Activated naive CD4-positive, alpha-beta T cell treated with anti-CD3 and anti-CD28 coated beads for 36 hours (primary cell): Measurements from ENCODE around the gene PAOX. TPM values are rescaled to one million over a fixed set of nuclear protein-coding genes. Genes with fewer than 3 reads are reported as not detected.
"Not testable (repeated sequence)": the region's sequence is repeated elsewhere in the genome, so short reads cannot be mapped to it uniquely, and the experiment has no call there.

Source experiments
- CTCF ChIA-PET: fragments of 350-600 bp; sonication (Branson Sonifier 250); formaldehyde crosslinking; loops from one replicate; lab custom pipeline; 2021; ENCODE audit warnings: antibody characterized with exemption; lab: Charles Lee
- DNase-seq: peaks from one replicate; pipeline ENCODE4 v3.0.0-alpha.2; 2020
- H3K27ac Mint-ChIP-seq: one replicate; pipeline ENCODE4 v1.8.0; 2021; ENCODE audit warnings: mild to moderate bottlenecking, mixed read lengths
- H3K27me3 Mint-ChIP-seq: one replicate; pipeline ENCODE4 v1.8.0; 2021; ENCODE audit warnings: low read depth, mixed read lengths
- H3K36me3 Mint-ChIP-seq: one replicate; pipeline ENCODE4 v1.8.0; 2021; ENCODE audit warnings: low read depth, mixed read lengths
- H3K4me1 Mint-ChIP-seq: one replicate; pipeline ENCODE4 v1.8.0; 2021; ENCODE audit warnings: low read depth, mixed read lengths
- H3K4me3 Mint-ChIP-seq: one replicate; pipeline ENCODE4 v1.8.0; 2021; ENCODE audit warnings: mild to moderate bottlenecking, moderate library complexity, mixed read lengths
- H3K9me3 Mint-ChIP-seq: one replicate; pipeline ENCODE4 v1.8.0; 2021; ENCODE audit warnings: mixed read lengths
- intact Hi-C: fragments of 100-400 bp; cut with micrococcal nuclease; formaldehyde crosslinking; loops from one replicate; pipeline ENCODE4 v1.15.1; 2023
- total RNA-seq, 2 experiments: library from RNA; stranded (reverse); gene quantifications; one replicate each; pipeline ENCODE4 v1.2.3, GENCODE V29; 2021

The PAOX gene
- total RNA-seq, 2 experiments from 2014 or later = 4.4 to 5.0 TPM

- intact Hi-C loops = loop anchor here (5.0 kb wide), 1 partner anchor 43 kb away; no protein-coding TSS in a partner anchor
- no peak for DNase-seq
- CTCF ChIA-PET = interaction anchor here (0.9 kb wide), 1 partner anchor 40 kb away, joined by 4 read pairs; no protein-coding TSS in a partner anchor
Measured at GRCh38 chr10:133370030-133370786, 8.9 kb upstream of the PAOX start.

GRCh38 chr10:133372507-133372906 lies 6.6 kb upstream of the PAOX start:
- intact Hi-C loops = loop anchor here (5.0 kb wide), 1 partner anchor 45 kb away; no protein-coding TSS in a partner anchor
- no peaks in the 10 kb centered on the region for H3K9me3 Mint-ChIP-seq

More at GRCh38 chr10:133370030-133370786, 8.9 kb upstream of the PAOX start:
- Mint-ChIP-seq H3K4me3 (no peak overlapping the region), H3K27ac (no peak overlapping the region), H3K9me3 (no peaks in the 10 kb centered on the region), H3K4me1 (peaks cover 10% of the 10 kb centered on the region), H3K27me3 (no peaks in the 10 kb centered on the region), H3K36me3 (peaks cover 2% of the 10 kb centered on the region)

GRCh38 chr10:133373174-133374090 lies 5.6 kb upstream of the PAOX start, which contains the start of gene ECHS1:
Gene ECHS1, minus strand, starts transcription at chr10:133373354. Its CDS starts 21 bp downstream, at chr10:133373333.
- Mint-ChIP-seq H3K4me3 (peak within 1 kb of the TSS; percentile 77), H3K36me3 (no peaks in the 10 kb centered on the region), H3K9me3 (no peaks in the 10 kb centered on the region), H3K27me3 (no peaks in the 10 kb centered on the region), H3K4me1 (peaks cover 13% of the 10 kb centered on the region), H3K27ac (no peak within 1 kb of the TSS)
- CTCF ChIA-PET = no interaction called here
- DNase-seq = peak; percentile 96
- intact Hi-C loops = loop anchor here (1.0 to 5.0 kb wide), 4 partner anchors 16 to 46 kb away; partner anchors contain the start of gene MTG1

More at GRCh38 chr10:133372507-133372906, 6.6 kb upstream of the PAOX start:
- H3K27ac Mint-ChIP-seq = no peak overlapping the region
- no peaks in the 10 kb centered on the region for H3K27me3 Mint-ChIP-seq
- no peak for DNase-seq
- peak overlapping the region; percentile 71 for H3K4me3 Mint-ChIP-seq
- peaks cover 2% of the 10 kb centered on the region for H3K36me3 Mint-ChIP-seq
- H3K4me1 Mint-ChIP-seq = peaks cover 10% of the 10 kb centered on the region
- CTCF ChIA-PET = no interaction called here

GRCh38 chr10:133375357-133376115 lies 3.5 kb upstream of the PAOX start:
- CTCF ChIA-PET = interaction anchor here (0.9 to 1.1 kb wide), 2 partner anchors 46 to 55 kb away, joined by 3 to 4 read pairs; no protein-coding TSS in a partner anchor
- no peak for DNase-seq
- intact Hi-C loops = loop anchor here (5.0 kb wide), 1 partner anchor 118 kb away; no protein-coding TSS in a partner anchor
- Mint-ChIP-seq H3K27ac (peak overlapping the region; percentile 43), H3K4me1 (peaks cover 9% of the 10 kb centered on the region), H3K27me3 (no peaks in the 10 kb centered on the region), H3K36me3 (no peaks in the 10 kb centered on the region), H3K4me3 (no peak overlapping the region), H3K9me3 (no peaks in the 10 kb centered on the region)

GRCh38 chr10:133376183-133376582 lies 2.9 kb upstream of the PAOX start:
- intact Hi-C loops = loop anchor here (5.0 kb wide), 1 partner anchor 119 kb away; no protein-coding TSS in a partner anchor
- CTCF ChIA-PET = interaction anchor here (0.9 to 1.1 kb wide), 2 partner anchors 47 to 55 kb away, joined by 3 to 4 read pairs; no protein-coding TSS in a partner anchor
- not testable (repeated sequence) for H3K36me3 Mint-ChIP-seq, DNase-seq, H3K9me3 Mint-ChIP-seq, H3K4me1 Mint-ChIP-seq, H3K27ac Mint-ChIP-seq, H3K27me3 Mint-ChIP-seq
- H3K4me3 Mint-ChIP-seq = peak overlapping the region; percentile 41

- Mint-ChIP-seq H3K9me3 (no peaks in the 10 kb centered on the region), H3K4me1 (peaks cover 5% of the 10 kb centered on the region), H3K27ac (no peak overlapping the region), H3K4me3 (peak overlapping the region; percentile 48), H3K36me3 (no peaks in the 10 kb centered on the region), H3K27me3 (no peaks in the 10 kb centered on the region)
- intact Hi-C loops = loop anchor here (5.0 kb wide), 1 partner anchor 120 kb away; no protein-coding TSS in a partner anchor
- DNase-seq = no peak
- CTCF ChIA-PET = interaction anchor here (0.8 to 1.1 kb wide), 2 partner anchors 11 to 56 kb away, joined by 3 read pairs; no protein-coding TSS in a partner anchor
Measured at GRCh38 chr10:133377025-133377817, 1.8 kb upstream of the PAOX start.

- intact Hi-C loops = loop anchor here (1.0 to 5.0 kb wide), 3 partner anchors 16 to 121 kb away; partner anchors contain the start of genes MTG1, TUBGCP2 and ZNF511
- Mint-ChIP-seq H3K27me3 (no peaks in the 10 kb centered on the region), H3K4me3 (peak overlapping the region; percentile 74), H3K27ac (no peak overlapping the region), H3K36me3 (no peaks in the 10 kb centered on the region), H3K4me1 (peaks cover 5% of the 10 kb centered on the region), H3K9me3 (no peaks in the 10 kb centered on the region)
- no peak for DNase-seq
- CTCF ChIA-PET = interaction anchor here (0.7 to 0.8 kb wide), 2 partner anchors 10 to 48 kb away, joined by 3 to 5 read pairs; no protein-coding TSS in a partner anchor
Measured at GRCh38 chr10:133377818-133378250, 1.2 kb upstream of the PAOX start.

- CTCF ChIA-PET = interaction anchor here (0.7 to 0.8 kb wide), 2 partner anchors 10 to 49 kb away, joined by 3 to 5 read pairs; no protein-coding TSS in a partner anchor
- peak overlapping the region; percentile 30 for H3K27ac Mint-ChIP-seq
- H3K4me3 Mint-ChIP-seq = peak overlapping the region; percentile 74
- no peaks in the 10 kb centered on the region for H3K9me3 Mint-ChIP-seq
- peak; percentile 61 for DNase-seq
- no peaks in the 10 kb centered on the region for H3K27me3 Mint-ChIP-seq
- H3K36me3 Mint-ChIP-seq = no peaks in the 10 kb centered on the region
- peaks cover 5% of the 10 kb centered on the region for H3K4me1 Mint-ChIP-seq
- intact Hi-C loops = loop anchor here (1.0 to 5.0 kb wide), 5 partner anchors 12 to 121 kb away; partner anchors contain the start of genes MTG1, TUBGCP2 and ZNF511
Measured at GRCh38 chr10:133378251-133379096, 588 bp upstream of the PAOX start.

GRCh38 chr10:133379801-133380666 lies 972 bp downstream of the PAOX start:
- no peak for DNase-seq
- intact Hi-C loops = loop anchor here (1.0 to 5.0 kb wide), 4 partner anchors 10 to 123 kb away; partner anchors contain the start of genes TUBGCP2 and ZNF511
- Mint-ChIP-seq H3K9me3 (no peaks in the 10 kb centered on the region), H3K4me3 (peak overlapping the region; percentile 66), H3K27ac (no peak overlapping the region), H3K36me3 (no peaks in the 10 kb centered on the region), H3K4me1 (peaks cover 3% of the 10 kb centered on the region), H3K27me3 (no peaks in the 10 kb centered on the region)
- CTCF ChIA-PET = no interaction called here
